Neural crest cell (in vitro differentiated cells): ENCODE data around the gene KCNK13. TPM values are rescaled to one million over a fixed set of nuclear protein-coding genes. Genes with fewer than 3 reads are reported as not detected.

Source experiments
- DNase-seq: peaks from one replicate; pipeline ENCODE4 v3.0.0; 2021; ENCODE audit warnings: low read depth, mixed read lengths, low spot score
- H3K27ac Mint-ChIP-seq: one replicate; pipeline ENCODE4 v1.8.0; 2021; ENCODE audit warnings: mild to moderate bottlenecking, mixed read lengths; ENCODE audit not compliant: unreplicated experiment
- H3K27me3 Mint-ChIP-seq: 2 replicates; pipeline ENCODE4 v1.8.0; 2021; ENCODE audit warnings: low read depth, mild to moderate bottlenecking, mixed read lengths
- H3K36me3 Mint-ChIP-seq: 2 replicates; pipeline ENCODE4 v1.8.0; 2021; ENCODE audit warnings: low read depth, mild to moderate bottlenecking, mixed read lengths
- H3K4me1 Mint-ChIP-seq: 2 replicates; pipeline ENCODE4 v1.8.0; 2021; ENCODE audit warnings: mixed read lengths
- H3K4me3 Mint-ChIP-seq: one replicate; pipeline ENCODE4 v1.8.0; 2021; ENCODE audit warnings: mild to moderate bottlenecking, mixed read lengths
- H3K9me3 Mint-ChIP-seq: 2 replicates; pipeline ENCODE4 v1.8.0; 2021; ENCODE audit warnings: mixed read lengths
- total RNA-seq: library from RNA; stranded (reverse); gene quantifications from 2 replicates; pipeline ENCODE4 v1.2.1, GENCODE V29; 2021
- TF ChIP-seq, protein P1 (sequence below): fragments of 200-600 bp; sonication (generic); conservative IDR thresholded peaks from 2 replicates; pipeline ENCODE4 v1.5.0; 2021; ENCODE audit warnings: antibody characterized with exemption, mild to moderate bottlenecking

The KCNK13 gene
- total RNA-seq, 1 donor from 2014 or later: not detected

- Mint-ChIP-seq H3K36me3 (no peaks in the 10 kb centered on the region), H3K27me3 (peaks cover 85% of the 10 kb centered on the region), H3K9me3 (no peaks in the 10 kb centered on the region), H3K27ac (no peak overlapping the region), H3K4me1 (peaks cover 4% of the 10 kb centered on the region), H3K4me3 (no peak overlapping the region)
- TF ChIP-seq, protein P1, sequence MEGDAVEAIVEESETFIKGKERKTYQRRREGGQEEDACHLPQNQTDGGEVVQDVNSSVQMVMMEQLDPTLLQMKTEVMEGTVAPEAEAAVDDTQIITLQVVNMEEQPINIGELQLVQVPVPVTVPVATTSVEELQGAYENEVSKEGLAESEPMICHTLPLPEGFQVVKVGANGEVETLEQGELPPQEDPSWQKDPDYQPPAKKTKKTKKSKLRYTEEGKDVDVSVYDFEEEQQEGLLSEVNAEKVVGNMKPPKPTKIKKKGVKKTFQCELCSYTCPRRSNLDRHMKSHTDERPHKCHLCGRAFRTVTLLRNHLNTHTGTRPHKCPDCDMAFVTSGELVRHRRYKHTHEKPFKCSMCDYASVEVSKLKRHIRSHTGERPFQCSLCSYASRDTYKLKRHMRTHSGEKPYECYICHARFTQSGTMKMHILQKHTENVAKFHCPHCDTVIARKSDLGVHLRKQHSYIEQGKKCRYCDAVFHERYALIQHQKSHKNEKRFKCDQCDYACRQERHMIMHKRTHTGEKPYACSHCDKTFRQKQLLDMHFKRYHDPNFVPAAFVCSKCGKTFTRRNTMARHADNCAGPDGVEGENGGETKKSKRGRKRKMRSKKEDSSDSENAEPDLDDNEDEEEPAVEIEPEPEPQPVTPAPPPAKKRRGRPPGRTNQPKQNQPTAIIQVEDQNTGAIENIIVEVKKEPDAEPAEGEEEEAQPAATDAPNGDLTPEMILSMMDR: no peak
- DNase-seq: no peak
Observed at GRCh38 chr14:90054803-90055202, 7.0 kb upstream of the KCNK13 start.

GRCh38 chr14:90056826-90057225, 5.0 kb upstream of the KCNK13 start:
- Mint-ChIP-seq H3K4me1 (peaks cover 7% of the 10 kb centered on the region), H3K9me3 (no peaks in the 10 kb centered on the region), H3K36me3 (no peaks in the 10 kb centered on the region), H3K27ac (no peak overlapping the region), H3K27me3 (peaks cover 92% of the 10 kb centered on the region), H3K4me3 (no peak overlapping the region)
- TF ChIP-seq, protein P1: no peak
- no peak for DNase-seq

GRCh38 chr14:90058876-90059458, 2.8 kb upstream of the KCNK13 start:
- peak overlapping the region; percentile 56 for H3K4me3 Mint-ChIP-seq
- no peak for DNase-seq
- H3K27ac Mint-ChIP-seq: no peak overlapping the region
- no peaks in the 10 kb centered on the region for H3K9me3 Mint-ChIP-seq
- H3K36me3 Mint-ChIP-seq: no peaks in the 10 kb centered on the region
- peaks cover 93% of the 10 kb centered on the region for H3K27me3 Mint-ChIP-seq
- TF ChIP-seq, protein P1: no peak
- peaks cover 12% of the 10 kb centered on the region for H3K4me1 Mint-ChIP-seq

DNA sequence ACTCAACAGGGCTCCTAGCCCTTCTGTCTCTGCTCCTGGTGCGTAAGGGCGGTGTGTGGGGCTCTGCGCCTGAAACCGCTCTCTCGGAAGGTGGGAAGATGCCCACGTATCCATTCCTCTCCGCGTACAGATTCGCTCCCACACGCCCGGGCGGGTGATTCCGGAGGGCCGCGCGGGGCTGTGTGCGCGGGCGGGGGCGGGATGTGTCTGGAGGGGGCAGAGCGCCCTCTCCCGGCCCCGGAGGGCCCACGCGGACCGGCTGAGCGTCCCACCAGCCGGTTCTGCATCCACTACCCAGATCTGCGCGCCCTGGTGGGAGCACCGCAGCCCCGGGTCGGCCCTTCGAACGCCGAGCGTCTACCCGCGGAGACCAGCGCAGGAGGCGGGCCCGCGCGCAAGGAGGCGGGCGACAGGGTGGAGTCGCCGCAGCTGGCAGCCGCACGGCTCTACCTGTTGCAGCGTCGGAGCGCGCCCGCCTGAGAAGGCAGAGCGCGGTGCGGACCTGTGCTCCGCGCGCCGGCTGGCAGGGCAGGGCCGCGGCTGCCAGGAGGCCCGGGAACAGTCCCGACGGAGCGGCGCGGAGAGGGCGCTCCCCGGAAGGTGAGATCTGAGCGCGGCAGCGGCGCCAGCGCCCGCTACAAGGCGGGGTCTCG, 1.4 kb upstream of the KCNK13 start:
- Mint-ChIP-seq H3K27ac (no peak overlapping the region), H3K36me3 (no peaks in the 10 kb centered on the region), H3K4me1 (peaks cover 12% of the 10 kb centered on the region), H3K27me3 (peaks cover 93% of the 10 kb centered on the region), H3K9me3 (no peaks in the 10 kb centered on the region), H3K4me3 (peak overlapping the region; percentile 56)
- peak; percentile 43 for DNase-seq
- TF ChIP-seq, protein P1: peak; percentile 70

DNA sequence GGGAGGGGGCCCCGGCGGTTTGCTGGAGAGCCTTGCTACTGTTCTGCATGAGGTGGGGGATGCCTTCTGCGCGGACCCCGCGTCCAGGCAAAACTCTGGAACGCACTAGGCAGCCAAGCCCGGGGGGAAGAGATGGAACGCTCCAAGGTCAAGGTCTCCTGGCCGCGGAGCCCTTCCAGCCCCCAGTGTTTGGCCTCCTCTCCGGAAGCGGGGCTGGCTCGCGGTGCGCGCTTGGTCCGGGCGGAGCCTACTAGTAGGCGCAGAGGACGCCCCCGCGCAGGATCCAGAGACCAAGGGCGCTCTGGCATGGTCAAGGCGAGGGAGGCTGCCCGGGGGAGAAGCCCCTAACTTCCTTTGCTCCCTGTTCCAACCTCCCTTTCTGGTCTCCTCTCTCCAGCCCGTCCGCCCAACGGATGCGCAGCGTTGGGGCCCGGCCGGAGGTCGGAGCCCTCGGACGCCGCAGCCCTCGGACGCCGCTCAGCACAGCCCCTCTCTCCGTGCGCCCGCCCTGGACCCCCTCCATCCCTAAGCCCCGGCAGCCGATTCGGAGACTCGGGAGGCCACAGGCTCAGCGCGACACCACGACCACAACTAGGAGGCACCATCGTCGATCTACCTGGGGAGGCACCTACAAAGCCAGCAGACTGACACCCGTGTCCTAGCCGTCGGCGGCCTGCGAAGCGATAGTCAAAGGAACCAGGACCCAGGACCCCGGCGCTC, 669 bp upstream of the KCNK13 start:
- H3K36me3 Mint-ChIP-seq: no peaks in the 10 kb centered on the region
- DNase-seq: peak; percentile 5
- no peak overlapping the region for H3K27ac Mint-ChIP-seq
- H3K27me3 Mint-ChIP-seq: peaks cover 90% of the 10 kb centered on the region
- no peaks in the 10 kb centered on the region for H3K9me3 Mint-ChIP-seq
- no peak overlapping the region for H3K4me3 Mint-ChIP-seq
- peaks cover 12% of the 10 kb centered on the region for H3K4me1 Mint-ChIP-seq
- TF ChIP-seq, protein P1: no peak
